Fibroblast of villous mesenchyme (primary cell): ENCODE measurements around the gene ATP8A1. TPM values are rescaled to one million over a fixed set of nuclear protein-coding genes. Genes with fewer than 3 reads are reported as not detected.

Source experiments
- DNase-seq: peaks from one replicate; pipeline ENCODE4 v3.0.0-alpha.2; 2010; ENCODE audit warnings: low read depth
- H3K4me3 ChIP-seq: 2 replicates; pipeline ENCODE4 v1.5.1; 2011; ENCODE audit warnings: low read depth, mild to moderate bottlenecking, low read length
- CTCF ChIP-seq: IDR thresholded peaks from 2 replicates; pipeline ENCODE4 v1.5.1; 2012; ENCODE audit warnings: low read depth, mild to moderate bottlenecking, low read length; ENCODE audit not compliant: insufficient read depth
- total RNA-seq: library from RNA; depleted of rRNA; stranded (reverse); fragments of >200 nt; gene quantifications from 2 replicates; pipeline ENCODE4 v1.2.3, GENCODE V29; 2012

ATP8A1 gene
- total RNA-seq, 1 donor: 0.86 TPM

- no peak overlapping the region for H3K4me3 ChIP-seq
- DNase-seq: peak; percentile 10
- TF ChIP-seq CTCF: no peak
Observed at GRCh38 chr4:42501624-42502401, 155.1 kb downstream of the ATP8A1 start.

GRCh38 chr4:42498040-42498439 lies 158.9 kb downstream of the ATP8A1 start:
- H3K4me3 ChIP-seq: no peak overlapping the region
- no peak for DNase-seq
- no peak for TF ChIP-seq CTCF

GRCh38 chr4:42497142-42497910 lies 159.6 kb downstream of the ATP8A1 start:
- H3K4me3 ChIP-seq: no peak overlapping the region
- DNase-seq: no peak
- TF ChIP-seq CTCF: no peak

- no peak overlapping the region for H3K4me3 ChIP-seq
- TF ChIP-seq CTCF: no peak
- DNase-seq: no peak
Observed at GRCh38 chr4:42492962-42493361, 163.9 kb downstream of the ATP8A1 start.

- no peak for DNase-seq
- no peak for TF ChIP-seq CTCF
- H3K4me3 ChIP-seq: no peak overlapping the region
Observed at GRCh38 chr4:42490015-42490414, 166.9 kb downstream of the ATP8A1 start.

GRCh38 chr4:42489095-42489494 lies 167.8 kb downstream of the ATP8A1 start:
- DNase-seq: no peak
- H3K4me3 ChIP-seq: no peak overlapping the region
- no peak for TF ChIP-seq CTCF
